Measurements from ENCODE around the gene SUPT20HL1. TPM values are rescaled to one million over a fixed set of nuclear protein-coding genes. Genes with fewer than 3 reads are reported as not detected.
"Not testable (repeated sequence)": the region's sequence is repeated elsewhere in the genome, so short reads cannot be mapped to it uniquely, and the experiment has no call there.

The SUPT20HL1 gene
- under 1 TPM in 3 of 12 donors, not detected in 9; 0.05 to 0.10 (median 0.08) TPM for polyA plus RNA-seq (ENCODE audit: insufficient read length in 12 of 12)
- long read RNA-seq, donor 1, result 0 reads
- long read RNA-seq, donor 2, result 0 reads
- long read RNA-seq, donor 3, result 0 reads
- long read RNA-seq, donor 4, result 0 reads
- long read RNA-seq, donor 5, result 0 reads
- long read RNA-seq, donor 6, result 0 reads
- long read RNA-seq, donor 7, result 0 reads
- long read RNA-seq, donor 8, result 0 reads
- long read RNA-seq, donor 9, result 0 reads
- long read RNA-seq, donor 10, result 0 reads
- long read RNA-seq, donor 11, result 0 reads

DNA sequence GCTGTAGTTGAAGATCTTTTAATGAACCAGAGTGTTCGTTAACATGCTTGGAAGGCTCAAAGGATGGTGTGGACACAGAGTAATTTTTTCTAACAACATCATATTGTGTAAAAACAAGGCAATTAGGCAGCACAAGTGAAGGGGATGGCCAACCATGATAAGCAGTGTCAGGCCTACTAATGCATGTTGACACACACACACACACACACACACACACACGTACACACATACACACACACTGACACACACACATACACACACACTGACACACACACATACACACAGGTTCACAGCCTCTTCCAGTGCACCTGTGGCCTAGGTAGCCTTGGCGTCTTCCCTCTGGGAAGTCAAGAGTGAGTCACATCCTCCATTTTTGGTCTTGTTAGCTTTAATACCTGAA is at the start of gene SUPT20HL1:
Gene SUPT20HL1, plus strand, starts transcription at position 368 of the 400 bp plus-strand sequence. CDS start 2,122 bp downstream, outside the sequence.
- no peak for DNase-seq

DNA sequence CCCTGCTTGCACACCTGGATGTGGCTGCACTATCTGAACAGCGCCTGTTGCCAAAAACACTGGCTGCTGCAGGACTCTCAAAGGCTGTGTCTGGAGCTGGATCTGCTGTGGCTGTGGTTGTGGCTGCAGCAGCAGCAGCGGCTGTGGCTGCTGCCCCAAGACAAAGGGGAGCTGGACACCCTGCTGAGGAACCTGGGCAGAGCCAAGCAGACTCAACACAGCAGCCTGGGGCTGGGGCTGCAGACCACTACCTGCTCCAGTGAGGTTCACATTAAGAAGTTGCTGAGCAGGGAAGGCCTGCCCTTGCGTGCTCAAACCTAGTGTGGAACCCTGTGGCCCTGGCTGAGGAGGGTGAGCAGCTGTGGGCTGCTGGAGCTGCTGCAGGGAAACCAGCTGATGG is 49.5 kb upstream of the SUPT20HL1 start:
- not testable (repeated sequence) for DNase-seq

DNA sequence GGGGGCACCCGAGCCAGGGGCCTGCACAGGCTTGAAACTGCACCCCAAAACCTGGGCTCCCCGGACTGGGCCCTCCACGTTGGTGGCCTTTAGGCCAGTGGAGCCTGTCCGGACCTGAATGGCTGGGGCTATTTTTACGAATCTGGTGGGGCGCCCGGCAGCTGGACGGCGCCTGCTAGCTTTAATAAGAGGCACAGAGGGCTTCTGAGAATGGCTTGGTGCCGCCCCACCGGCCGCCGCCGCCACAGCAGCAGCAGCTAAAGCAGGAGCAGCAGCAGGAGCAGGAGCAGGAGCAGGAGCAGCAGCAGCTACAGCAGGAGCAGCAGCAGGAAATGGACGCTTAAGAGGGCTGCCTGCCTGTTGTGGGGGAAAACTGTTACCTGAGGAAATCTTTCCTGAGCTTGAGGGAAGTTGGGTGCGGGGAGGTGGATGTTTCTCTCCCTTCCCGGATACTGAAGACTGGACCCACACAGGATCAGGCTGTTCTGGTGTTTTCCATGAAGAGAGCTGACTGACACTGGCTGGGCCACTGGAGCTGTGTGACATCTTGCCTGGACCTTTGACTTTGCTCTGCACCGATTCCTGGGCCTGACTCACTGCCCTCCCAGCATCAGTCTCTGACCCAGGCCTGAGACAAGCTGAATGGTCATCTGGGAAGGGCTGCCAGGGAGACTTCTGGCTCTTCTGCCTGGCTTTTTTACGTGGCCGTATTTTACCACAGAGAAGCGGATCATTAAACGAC is 48.8 kb upstream of the SUPT20HL1 start:
- not testable (repeated sequence) for DNase-seq

- not testable (repeated sequence) for DNase-seq
Measured at GRCh38 chrX:24312249-24312607, 48.2 kb upstream of the SUPT20HL1 start.

GRCh38 chrX:24314019-24314635 is 46.3 kb upstream of the SUPT20HL1 start, which contains the start of gene SUPT20HL2:
Gene SUPT20HL2 (minus strand): TSS chrX:24314069. CDS start chrX:24313315, 754 bp downstream.
- no peak for DNase-seq

DNA sequence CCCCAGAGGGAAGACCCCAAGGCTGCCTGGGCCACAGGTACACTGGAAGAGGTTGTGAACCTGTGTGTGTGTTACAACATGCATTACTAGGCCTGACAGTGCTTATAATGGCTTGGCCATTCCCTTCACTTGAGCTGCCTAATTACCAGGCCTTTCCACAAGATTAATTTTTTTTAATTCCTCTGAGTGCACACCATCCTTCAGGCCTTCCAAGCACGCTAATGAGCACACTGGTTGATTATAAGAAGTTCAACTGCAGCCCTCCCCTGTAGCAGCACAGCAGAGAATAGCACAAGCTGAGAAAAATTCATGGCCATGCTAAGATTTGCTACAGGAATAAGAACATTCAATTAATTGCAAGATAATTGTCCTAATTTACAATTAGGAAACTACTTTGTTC is 44.3 kb upstream of the SUPT20HL1 start:
- DNase-seq, result no peak

DNA sequence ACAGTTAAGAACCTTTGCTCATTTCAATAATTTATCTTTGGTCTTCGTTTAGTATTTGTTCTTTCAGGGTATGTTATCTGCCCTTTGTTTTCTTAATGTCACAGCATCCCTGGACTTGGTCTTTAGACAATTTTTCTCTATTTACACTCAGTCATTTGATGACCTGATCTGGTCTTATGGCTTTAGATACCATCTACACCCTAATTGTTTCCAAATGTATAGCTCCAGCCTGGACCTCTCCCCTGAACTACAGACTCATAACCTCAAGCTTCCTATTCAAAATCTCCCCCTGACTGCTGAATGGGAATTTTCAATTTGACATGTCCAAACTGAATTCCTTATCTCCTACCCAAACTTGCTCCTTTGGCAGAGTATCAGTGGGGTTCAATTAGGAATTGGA is 42.9 kb upstream of the SUPT20HL1 start:
- no peak for DNase-seq

- no peak for DNase-seq
Measured at GRCh38 chrX:24321741-24322395, 38.6 kb upstream of the SUPT20HL1 start.

- no peak for DNase-seq
Measured at GRCh38 chrX:24325231-24325630, 35.2 kb upstream of the SUPT20HL1 start.

- DNase-seq, result no peak
Measured at GRCh38 chrX:24332878-24333277, 27.6 kb upstream of the SUPT20HL1 start.

- DNase-seq, result no peak
Measured at GRCh38 chrX:24333371-24333770, 27.1 kb upstream of the SUPT20HL1 start.

- DNase-seq, result no peak
Measured at GRCh38 chrX:24334461-24334860, 26.0 kb upstream of the SUPT20HL1 start.

- DNase-seq, result no peak
Measured at GRCh38 chrX:24335871-24336270, 24.6 kb upstream of the SUPT20HL1 start.

DNA sequence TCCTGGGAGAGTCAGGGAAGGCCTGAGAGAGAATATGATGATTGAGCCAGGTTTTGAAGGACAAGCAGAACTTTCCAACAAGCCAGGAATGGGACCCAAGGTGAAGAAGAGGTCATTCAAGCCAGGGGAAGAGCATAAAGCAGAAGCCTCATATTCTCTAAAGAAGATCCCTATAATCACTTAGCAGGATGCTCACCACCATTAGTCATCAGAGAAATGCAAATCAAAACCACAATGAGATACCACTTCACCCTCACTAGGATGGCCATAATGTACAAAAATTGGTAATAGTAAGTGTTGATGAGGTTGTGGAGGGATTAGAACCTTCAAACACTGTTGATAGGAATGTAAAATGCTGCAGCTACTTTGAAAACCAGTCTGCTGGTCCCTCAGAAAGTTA is 20.5 kb upstream of the SUPT20HL1 start:
- DNase-seq, result no peak

DNA sequence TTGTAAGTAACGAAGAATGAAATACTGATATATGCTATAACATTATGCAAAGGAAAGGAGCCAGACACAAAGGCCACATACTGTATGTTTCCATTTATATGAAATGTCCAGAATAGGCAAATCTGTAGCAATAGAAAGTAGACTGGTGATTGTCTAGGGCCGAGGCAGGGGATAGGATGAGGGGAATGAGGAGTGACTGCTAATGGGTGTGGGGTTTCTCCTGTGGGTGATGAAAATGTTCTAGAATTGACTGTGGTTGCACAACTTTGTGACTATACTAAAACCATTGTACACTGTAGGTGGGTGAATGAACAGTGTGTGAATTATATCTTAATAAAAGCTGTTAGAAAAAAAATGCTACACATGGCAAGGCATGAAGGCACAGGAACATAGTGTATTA is 19.9 kb upstream of the SUPT20HL1 start:
- no peak for DNase-seq

- no peak for DNase-seq
Measured at GRCh38 chrX:24341795-24342194, 18.6 kb upstream of the SUPT20HL1 start.

DNA sequence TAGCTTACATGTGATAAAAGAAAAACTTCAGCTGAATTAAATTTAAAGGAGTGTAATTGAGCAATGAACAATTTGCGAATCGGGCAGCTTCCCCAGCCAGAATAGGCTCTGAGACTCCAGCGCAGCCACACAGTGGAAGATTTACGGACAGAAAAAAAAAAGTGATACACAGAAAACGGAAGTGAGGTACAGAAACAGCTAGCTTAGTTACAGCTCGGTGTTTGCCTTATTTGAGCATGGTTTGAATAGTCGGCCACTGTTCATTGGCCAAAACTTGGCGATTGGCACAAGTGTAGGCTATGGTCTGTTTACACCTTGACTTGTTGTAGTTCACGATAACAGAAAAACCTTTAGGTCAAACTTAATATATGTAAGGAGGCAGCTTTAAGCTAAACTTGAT is 16.7 kb upstream of the SUPT20HL1 start:
- no peak for DNase-seq

DNA sequence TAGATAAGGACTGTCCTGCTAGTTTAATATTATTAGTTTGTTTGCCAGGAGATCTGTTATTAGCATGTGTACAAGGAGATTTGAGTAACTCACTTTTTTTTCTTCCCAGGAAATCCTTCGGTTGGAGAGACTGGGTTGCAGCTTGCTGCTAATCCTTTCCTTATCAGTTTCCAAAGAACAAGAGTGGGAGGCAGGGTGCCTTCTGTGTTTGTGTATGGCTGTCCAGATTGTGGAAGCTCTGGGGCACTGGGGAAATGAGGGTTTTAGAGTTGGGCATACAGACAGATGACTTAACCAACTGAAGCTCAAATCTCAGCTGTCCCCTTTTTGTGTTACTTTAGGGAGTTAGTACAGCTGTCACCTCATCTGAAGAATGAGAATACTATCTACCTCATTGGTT is 12.6 kb upstream of the SUPT20HL1 start:
- DNase-seq, result no peak

GRCh38 chrX:24350217-24350616 is 10.2 kb upstream of the SUPT20HL1 start:
- DNase-seq, result no peak

- no peak for DNase-seq
Measured at GRCh38 chrX:24355095-24355494, 5.3 kb upstream of the SUPT20HL1 start.

- no peak for DNase-seq
Measured at GRCh38 chrX:24357106-24357505, 3.3 kb upstream of the SUPT20HL1 start.

DNA sequence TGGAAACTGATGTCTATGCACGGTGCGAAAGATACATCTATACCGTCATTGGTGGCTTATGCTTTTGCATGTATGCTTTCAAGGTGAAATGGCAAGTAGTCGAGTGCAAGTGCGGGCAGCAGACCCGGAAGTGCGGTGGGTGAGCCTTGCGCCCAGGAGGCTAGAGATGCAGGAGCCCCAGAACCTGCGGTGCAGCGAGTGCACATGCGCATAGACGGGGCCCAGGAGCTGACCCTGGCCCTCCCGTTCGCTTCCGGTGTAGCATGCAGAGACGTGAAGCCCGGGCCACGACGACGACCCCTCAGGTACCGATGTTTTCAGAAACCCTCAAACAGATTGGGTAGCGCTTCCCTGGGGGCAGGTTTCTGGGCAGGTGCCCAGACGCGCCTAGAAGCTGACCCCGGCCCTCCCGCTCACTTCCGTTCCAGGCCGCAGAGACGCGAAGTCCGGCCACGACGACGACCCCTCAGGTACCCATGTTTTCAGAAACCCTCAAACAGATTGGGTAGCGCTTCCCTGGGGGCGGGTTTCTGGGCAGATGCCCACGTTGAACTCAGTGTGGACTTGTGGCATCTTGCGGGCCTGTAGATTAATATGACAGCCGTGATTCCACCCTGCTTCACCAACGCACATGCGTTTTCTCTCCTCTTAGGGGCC is 1.8 kb downstream of the SUPT20HL1 start:
- DNase-seq, result not testable (repeated sequence)

Measured in muscle of arm (tissue), 14 donors.